GM12872 (cell line): Measurements from ENCODE around the gene LRRC4C.

Experiments
- TF ChIP-seq, protein P1 (sequence below): IDR thresholded peaks from 3 replicates; pipeline ENCODE4 v1.5.1; 2011; ENCODE audit warnings: low read depth, mild to moderate bottlenecking, low read length, moderate library complexity; ENCODE audit not compliant: insufficient read depth

The LRRC4C gene

GRCh38 chr11:40602866-40603552, 856.4 kb downstream of the LRRC4C start:
- TF ChIP-seq, protein P1, sequence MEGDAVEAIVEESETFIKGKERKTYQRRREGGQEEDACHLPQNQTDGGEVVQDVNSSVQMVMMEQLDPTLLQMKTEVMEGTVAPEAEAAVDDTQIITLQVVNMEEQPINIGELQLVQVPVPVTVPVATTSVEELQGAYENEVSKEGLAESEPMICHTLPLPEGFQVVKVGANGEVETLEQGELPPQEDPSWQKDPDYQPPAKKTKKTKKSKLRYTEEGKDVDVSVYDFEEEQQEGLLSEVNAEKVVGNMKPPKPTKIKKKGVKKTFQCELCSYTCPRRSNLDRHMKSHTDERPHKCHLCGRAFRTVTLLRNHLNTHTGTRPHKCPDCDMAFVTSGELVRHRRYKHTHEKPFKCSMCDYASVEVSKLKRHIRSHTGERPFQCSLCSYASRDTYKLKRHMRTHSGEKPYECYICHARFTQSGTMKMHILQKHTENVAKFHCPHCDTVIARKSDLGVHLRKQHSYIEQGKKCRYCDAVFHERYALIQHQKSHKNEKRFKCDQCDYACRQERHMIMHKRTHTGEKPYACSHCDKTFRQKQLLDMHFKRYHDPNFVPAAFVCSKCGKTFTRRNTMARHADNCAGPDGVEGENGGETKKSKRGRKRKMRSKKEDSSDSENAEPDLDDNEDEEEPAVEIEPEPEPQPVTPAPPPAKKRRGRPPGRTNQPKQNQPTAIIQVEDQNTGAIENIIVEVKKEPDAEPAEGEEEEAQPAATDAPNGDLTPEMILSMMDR = no peak

- TF ChIP-seq, protein P1 = no peak
Observed at GRCh38 chr11:40597546-40598113, 861.8 kb downstream of the LRRC4C start.

DNA sequence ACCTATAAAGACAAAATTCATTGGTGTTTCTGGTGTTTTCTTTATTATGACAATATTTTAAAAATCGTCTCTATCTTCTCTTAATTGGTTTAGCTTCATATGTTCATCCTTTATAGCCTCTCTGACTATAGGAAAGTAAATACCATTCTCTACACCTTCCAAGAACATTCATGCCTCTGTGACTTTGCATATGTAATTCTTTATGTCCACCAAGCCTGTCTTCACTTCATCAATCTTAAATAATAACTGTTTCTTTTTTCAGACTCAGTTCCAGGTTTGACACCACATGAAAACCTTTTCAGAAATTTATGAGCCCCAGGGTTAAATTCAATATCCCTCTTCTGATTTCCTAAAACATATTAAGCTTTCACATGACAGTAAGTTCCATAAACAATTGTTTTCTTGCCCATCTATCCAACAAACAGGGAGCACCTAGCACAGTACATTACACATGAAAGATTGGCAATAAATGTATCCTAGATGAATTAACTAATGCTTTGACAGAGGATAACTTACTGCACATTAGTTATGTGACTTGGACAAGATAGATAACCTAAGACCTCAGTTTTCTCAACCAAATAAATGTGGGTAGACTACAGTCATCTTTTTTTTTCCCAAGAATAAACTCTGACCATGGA, 886.1 kb downstream of the LRRC4C start:
- TF ChIP-seq, protein P1 = no peak

DNA sequence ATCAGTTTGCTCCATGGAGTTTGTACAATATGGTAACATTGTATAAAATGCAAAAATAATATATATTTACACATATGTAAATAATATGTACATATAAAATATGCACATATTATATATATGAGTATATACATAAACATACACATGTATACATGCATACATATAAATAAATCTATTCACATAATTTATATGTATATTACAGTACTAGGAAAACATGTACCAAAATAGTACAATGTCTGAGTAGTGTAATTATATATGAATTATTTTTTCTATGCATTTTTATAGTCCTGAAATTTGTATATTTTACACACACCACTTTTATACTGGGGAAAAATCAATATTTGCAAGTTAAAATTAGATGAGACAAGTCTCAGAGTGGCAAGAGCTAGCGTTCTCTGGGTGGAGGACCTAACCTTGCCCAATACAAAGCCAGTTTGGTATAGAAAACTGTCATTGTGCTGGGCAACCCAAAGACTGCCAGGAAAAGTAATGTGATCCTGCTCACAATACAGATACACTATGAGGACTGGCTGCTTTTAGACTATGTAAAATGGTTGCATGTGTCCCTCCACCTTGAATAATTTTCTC, 889.4 kb downstream of the LRRC4C start:
- TF ChIP-seq, protein P1 = no peak

DNA sequence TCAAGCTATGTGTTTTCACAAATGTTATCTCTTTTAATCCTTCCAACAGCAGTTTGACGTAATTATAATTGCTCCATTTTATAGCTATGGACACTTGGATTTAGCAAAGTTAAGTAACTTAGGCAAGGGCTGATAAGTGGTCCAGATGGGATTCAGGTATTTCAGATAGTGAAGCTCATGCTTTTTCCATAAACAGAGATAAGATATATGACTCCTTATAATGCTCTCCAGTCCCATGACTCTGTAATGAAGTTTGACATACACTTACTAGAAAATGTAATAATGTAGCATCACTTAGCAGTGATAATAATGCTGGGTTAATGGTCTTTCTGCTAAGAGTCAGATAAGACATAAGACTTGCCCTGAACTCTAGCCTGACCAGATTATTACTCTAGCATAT, 892.1 kb downstream of the LRRC4C start:
- TF ChIP-seq, protein P1 = no peak

GRCh38 chr11:40544162-40544561, 915.3 kb downstream of the LRRC4C start:
- TF ChIP-seq, protein P1 = no peak

DNA sequence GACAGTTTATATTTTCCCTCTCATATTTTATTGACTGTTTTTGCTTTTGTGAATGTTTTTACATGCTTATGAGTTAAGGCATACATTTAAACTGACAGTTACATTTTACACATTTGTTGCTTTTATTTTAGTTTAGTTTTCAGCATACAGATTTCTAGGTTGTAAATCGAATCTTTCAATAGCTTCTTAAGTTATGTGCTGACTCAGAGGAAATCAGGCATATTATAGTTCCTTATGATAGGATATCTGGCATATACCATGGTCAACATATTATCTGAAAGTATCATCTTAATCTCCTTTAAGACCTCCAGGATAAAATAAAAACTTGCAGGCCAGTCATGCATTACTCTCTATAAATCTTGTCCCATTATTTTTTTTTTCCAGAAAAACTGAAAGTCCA, 916.6 kb downstream of the LRRC4C start:
- TF ChIP-seq, protein P1 = no peak
